Peyer's patch (tissue), 4 donors: ENCODE measurements around the gene FEZ2.

Source experiments
- CTCF ChIP-seq, 6 experiments: fragments of 450-650 bp in 4 of 6; fragments of 200-600 bp in 2 of 6; sonication (generic) in 1 of 6; IDR thresholded peaks; one replicate each; pipeline ENCODE4 v1.5.1; 2017 to 2019; ENCODE audit warnings: antibody characterized with exemption in 6 of 6, mild to moderate bottlenecking in 3 of 6, moderate library complexity in 1 of 6
- POLR2A ChIP-seq, 2 donors: fragments of 450-650 bp; IDR thresholded peaks; one replicate each; pipeline ENCODE4 v1.5.1; 2017; ENCODE audit warnings: antibody characterized with exemption in 2 of 2, mild to moderate bottlenecking in 2 of 2, moderate library complexity in 2 of 2

- TF ChIP-seq CTCF (IDR thresholded peaks at IDR 0.05): no peak
- TF ChIP-seq POLR2A (IDR thresholded peaks at IDR 0.05): no peak
Observed at GRCh38 chr2:36566887-36567286, 31.1 kb downstream of the FEZ2 start.
